Mesendoderm (in vitro differentiated cells): Measurements from ENCODE around the gene KCNC2.

Experiments used
- DNase-seq: peaks from one replicate; pipeline ENCODE4 v3.0.0; 2013
- H2AK5ac ChIP-seq: 2 replicates; pipeline ENCODE4 v1.6.1; 2013; ENCODE audit warnings: low read length, inconsistent platforms
- H2BK120ac ChIP-seq: 2 replicates; pipeline ENCODE4 v1.6.1; 2013; ENCODE audit warnings: low read depth, mild to moderate bottlenecking, low read length, moderate library complexity, mixed read lengths
- H2BK15ac ChIP-seq: replicated peaks from 2 replicates; pipeline ENCODE4 v1.6.1; 2013; ENCODE audit warnings: low read depth, mild to moderate bottlenecking, moderate library complexity
- H2BK5ac ChIP-seq: 2 replicates; pipeline ENCODE4 v1.6.1; 2013; ENCODE audit warnings: low read length, inconsistent platforms
- H3K18ac ChIP-seq: 2 replicates; pipeline ENCODE4 v1.6.1; 2013; ENCODE audit warnings: mild to moderate bottlenecking, low read length, mixed read lengths
- H3K23ac ChIP-seq: one replicate; pipeline ENCODE4 v1.6.1; 2013; ENCODE audit warnings: low read length
- H3K27ac ChIP-seq: 2 replicates; pipeline ENCODE4 v1.5.1; 2013; ENCODE audit warnings: low read depth, mild to moderate bottlenecking, inconsistent platforms, low read length, moderate library complexity
- H3K27me3 ChIP-seq: 2 replicates; pipeline ENCODE4 v1.6.1; 2013; ENCODE audit warnings: low read length, control low read depth, mild to moderate bottlenecking, inconsistent platforms; ENCODE audit not compliant: insufficient read depth, poor library complexity
- H3K36me3 ChIP-seq: 2 replicates; pipeline ENCODE4 v1.6.1; 2013; ENCODE audit warnings: low read length, inconsistent platforms; ENCODE audit not compliant: control insufficient read depth, insufficient read depth
- H3K4ac ChIP-seq: one replicate; pipeline ENCODE4 v1.6.1; 2013; ENCODE audit warnings: low read depth, mild to moderate bottlenecking, low read length, moderate library complexity
- H3K4me1 ChIP-seq: 2 replicates; pipeline ENCODE4 v1.6.1; 2013; ENCODE audit warnings: low read depth, low read length, inconsistent platforms; ENCODE audit not compliant: control insufficient read depth
- H3K4me2 ChIP-seq: 2 replicates; pipeline ENCODE4 v1.6.1; 2013; ENCODE audit warnings: low read length
- H3K4me3 ChIP-seq: 2 replicates; pipeline ENCODE4 v1.5.1; 2013; ENCODE audit warnings: mild to moderate bottlenecking, low read length
- H3K56ac ChIP-seq: one replicate; pipeline ENCODE4 v1.6.1; 2013; ENCODE audit warnings: low read length
- H3K79me1 ChIP-seq: 2 replicates; pipeline ENCODE4 v1.6.1; 2013; ENCODE audit warnings: low read length, inconsistent platforms
- H3K79me2 ChIP-seq: 2 replicates; pipeline ENCODE4 v1.6.1; 2013; ENCODE audit warnings: mild to moderate bottlenecking, low read length; ENCODE audit not compliant: control insufficient read depth, insufficient read depth
- H3K9ac ChIP-seq: 2 replicates; pipeline ENCODE4 v1.6.1; 2013; ENCODE audit warnings: low read length, inconsistent platforms
- H4K5ac ChIP-seq: one replicate; pipeline ENCODE4 v1.6.1; 2013; ENCODE audit warnings: low read length
- H4K8ac ChIP-seq: one replicate; pipeline ENCODE4 v1.6.1; 2013; ENCODE audit warnings: low read depth, mild to moderate bottlenecking, control low read depth, low read length, moderate library complexity
- WGBS: extraction: QIAGEN DNeasy Blood & Tissue Kit; methylation state at CpG from one replicate; pipeline ENCODE4 v1.1.7; 2013; ENCODE audit warnings: low lambda C conversion rate, missing lambda C conversion rate; ENCODE audit not compliant: insufficient coverage; ENCODE audit errors: extremely low coverage; 5-methylcytosine and 5-hydroxymethylcytosine counted together

Gene KCNC2

DNA sequence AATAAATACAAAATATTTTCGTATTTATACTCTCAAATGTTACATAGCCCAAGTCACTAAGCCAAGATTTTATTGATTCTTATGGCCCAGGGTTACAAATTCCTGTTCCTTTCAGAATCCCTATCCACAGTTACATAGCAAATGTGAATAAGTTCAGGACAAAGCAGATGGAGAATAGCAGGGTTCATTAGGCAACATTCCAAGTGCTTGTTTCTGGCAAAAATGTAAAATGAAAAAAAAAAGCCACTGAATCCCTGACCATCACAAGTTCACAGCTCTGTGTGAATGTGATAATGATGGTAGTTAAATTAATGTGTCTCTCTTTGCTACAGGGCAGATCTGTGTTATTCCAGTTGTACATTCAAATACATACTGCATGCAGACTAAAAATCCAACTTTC, 74.6 kb downstream of the KCNC2 start:
- 100% methylated on average over 1 of the region's 1 CpG for WGBS

DNA sequence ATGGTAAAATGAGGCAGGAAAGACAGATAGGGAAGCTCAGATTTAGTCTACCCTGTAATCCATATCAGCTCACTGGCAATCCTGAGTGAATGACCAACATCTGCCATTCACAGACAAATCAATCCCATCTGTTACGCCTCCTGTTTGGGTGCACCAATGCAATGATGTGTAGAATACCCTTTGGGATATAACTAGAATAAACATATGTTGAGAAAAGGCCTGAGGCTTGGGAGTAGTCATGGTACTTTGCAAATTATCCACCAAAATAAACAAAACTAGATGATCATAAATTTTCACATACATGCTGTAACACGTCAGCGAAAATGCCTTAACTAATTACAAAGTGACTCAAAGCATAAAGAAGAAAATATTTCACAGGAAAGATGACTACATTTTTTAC, 78.8 kb downstream of the KCNC2 start:
- Histone ChIP-seq H3K36me3 (no peaks in the 10 kb centered on the region), H3K4ac (no peak overlapping the region), H3K4me3 (no peak overlapping the region), H3K9ac (no peak overlapping the region), H3K56ac (no peak overlapping the region), H3K23ac (no peak overlapping the region), H3K79me1 (no peaks in the 10 kb centered on the region), H3K18ac (no peak overlapping the region), H3K4me1 (no peaks in the 10 kb centered on the region), H4K5ac (no peak overlapping the region), H2AK5ac (no peak overlapping the region), H3K27ac (no peak overlapping the region), H2BK15ac (no peak overlapping the region), H2BK120ac (no peak overlapping the region), H3K27me3 (no peaks in the 10 kb centered on the region), H3K4me2 (no peak overlapping the region), H3K79me2 (no peaks in the 10 kb centered on the region), H2BK5ac (no peak overlapping the region), H4K8ac (no peak overlapping the region)
- DNase-seq, result no peak
- no CpG with 5 or more reads among the region's 3 CpGs for WGBS

More for the DNA sequence above, 74.6 kb downstream of the KCNC2 start:
- Histone ChIP-seq H4K5ac (no peak overlapping the region), H2AK5ac (no peak overlapping the region), H3K56ac (no peak overlapping the region), H3K27ac (no peak overlapping the region), H3K4me3 (no peak overlapping the region), H4K8ac (no peak overlapping the region), H3K18ac (no peak overlapping the region), H3K4ac (no peak overlapping the region), H2BK15ac (no peak overlapping the region), H3K4me1 (no peaks in the 10 kb centered on the region), H3K79me1 (no peaks in the 10 kb centered on the region), H3K23ac (no peak overlapping the region), H3K4me2 (no peak overlapping the region), H3K36me3 (no peaks in the 10 kb centered on the region), H3K79me2 (no peaks in the 10 kb centered on the region), H3K27me3 (no peaks in the 10 kb centered on the region), H2BK5ac (no peak overlapping the region), H3K9ac (no peak overlapping the region), H2BK120ac (no peak overlapping the region)
- DNase-seq, result no peak

GRCh38 chr12:75129275-75129674, 80.4 kb downstream of the KCNC2 start:
- H3K23ac ChIP-seq, result no peak overlapping the region
- no CpG with 5 or more reads among the region's 2 CpGs for WGBS

GRCh38 chr12:75121036-75121705, 88.5 kb downstream of the KCNC2 start:
- no peak overlapping the region for H4K8ac ChIP-seq
- no peak overlapping the region for H3K27ac ChIP-seq
- no peak overlapping the region for H2BK15ac ChIP-seq
- no peaks in the 10 kb centered on the region for H3K79me1 ChIP-seq
- H2AK5ac ChIP-seq, result no peak overlapping the region
- H3K4ac ChIP-seq, result no peak overlapping the region
- H3K18ac ChIP-seq, result no peak overlapping the region
- H3K4me1 ChIP-seq, result no peaks in the 10 kb centered on the region
- H3K27me3 ChIP-seq, result no peaks in the 10 kb centered on the region
- H3K36me3 ChIP-seq, result no peaks in the 10 kb centered on the region
- H2BK120ac ChIP-seq, result no peak overlapping the region
- no peak overlapping the region for H3K4me2 ChIP-seq
- no peak overlapping the region for H3K56ac ChIP-seq
- no peak overlapping the region for H4K5ac ChIP-seq
- no peaks in the 10 kb centered on the region for H3K79me2 ChIP-seq
- H3K9ac ChIP-seq, result no peak overlapping the region
- H3K23ac ChIP-seq, result no peak overlapping the region
- DNase-seq, result no peak
- WGBS, result no CpG with 5 or more reads among the region's 2 CpGs
- no peak overlapping the region for H3K4me3 ChIP-seq
- no peak overlapping the region for H2BK5ac ChIP-seq

More at GRCh38 chr12:75129275-75129674, 80.4 kb downstream of the KCNC2 start:
- H2BK15ac ChIP-seq, result no peak overlapping the region
- H3K36me3 ChIP-seq, result no peaks in the 10 kb centered on the region
- no peak overlapping the region for H3K18ac ChIP-seq
- H3K79me1 ChIP-seq, result no peaks in the 10 kb centered on the region
- H3K27me3 ChIP-seq, result no peaks in the 10 kb centered on the region
- H4K5ac ChIP-seq, result no peak overlapping the region
- no peak overlapping the region for H2BK120ac ChIP-seq
- H3K4me3 ChIP-seq, result no peak overlapping the region
- H3K4me1 ChIP-seq, result no peaks in the 10 kb centered on the region
- no peak overlapping the region for H3K4me2 ChIP-seq
- H2AK5ac ChIP-seq, result no peak overlapping the region
- H3K4ac ChIP-seq, result no peak overlapping the region
- H2BK5ac ChIP-seq, result no peak overlapping the region
- H4K8ac ChIP-seq, result no peak overlapping the region
- no peak overlapping the region for H3K9ac ChIP-seq
- no peak for DNase-seq
- H3K27ac ChIP-seq, result no peak overlapping the region
- H3K79me2 ChIP-seq, result no peaks in the 10 kb centered on the region
- no peak overlapping the region for H3K56ac ChIP-seq

- no CpG with 5 or more reads among the region's 1 CpG for WGBS
- H3K23ac ChIP-seq, result no peak overlapping the region
- no peak overlapping the region for H3K4me2 ChIP-seq
- H3K27me3 ChIP-seq, result no peaks in the 10 kb centered on the region
- DNase-seq, result no peak
- no peak overlapping the region for H4K8ac ChIP-seq
- no peak overlapping the region for H3K4me3 ChIP-seq
- no peaks in the 10 kb centered on the region for H3K36me3 ChIP-seq
- no peak overlapping the region for H2BK15ac ChIP-seq
- no peak overlapping the region for H3K18ac ChIP-seq
- H2BK120ac ChIP-seq, result no peak overlapping the region
- H2BK5ac ChIP-seq, result no peak overlapping the region
- H3K4ac ChIP-seq, result no peak overlapping the region
- no peak overlapping the region for H3K9ac ChIP-seq
- no peaks in the 10 kb centered on the region for H3K79me1 ChIP-seq
- no peak overlapping the region for H4K5ac ChIP-seq
- no peak overlapping the region for H2AK5ac ChIP-seq
- H3K56ac ChIP-seq, result no peak overlapping the region
- no peaks in the 10 kb centered on the region for H3K4me1 ChIP-seq
- no peaks in the 10 kb centered on the region for H3K79me2 ChIP-seq
- no peak overlapping the region for H3K27ac ChIP-seq
These were observed 89.3 kb downstream of the KCNC2 start for GRCh38 chr12:75120311-75120711.

DNA sequence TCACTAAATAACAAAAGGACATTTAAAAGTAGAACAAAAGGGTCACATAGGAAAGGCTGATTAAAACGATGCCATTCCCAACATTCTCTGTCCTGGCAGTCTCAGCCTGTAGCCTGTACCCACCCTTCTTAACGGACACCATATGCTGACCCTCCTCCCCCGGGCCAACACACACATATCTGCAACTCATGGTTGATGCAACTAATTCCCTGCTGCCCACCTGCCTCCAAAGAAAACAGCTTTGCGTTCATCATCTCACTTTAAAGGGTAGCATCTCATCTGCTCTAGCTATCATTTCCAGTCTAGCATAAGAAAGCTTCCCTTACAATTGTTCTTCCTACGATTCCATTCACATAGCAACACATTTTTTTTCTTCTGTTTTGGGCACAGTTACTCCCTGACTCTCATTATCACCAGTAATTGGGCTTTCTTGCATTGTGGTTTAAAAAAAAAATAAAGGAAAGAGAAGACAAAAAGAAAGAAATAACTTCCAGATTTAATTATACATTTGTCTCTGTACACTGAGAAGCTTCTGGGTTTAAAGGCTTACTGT, 92.9 kb downstream of the KCNC2 start:
- Histone ChIP-seq H3K4me3 (no peak overlapping the region), H3K79me2 (no peaks in the 10 kb centered on the region), H3K27ac (no peak overlapping the region), H2BK5ac (no peak overlapping the region), H3K23ac (no peak overlapping the region), H3K4ac (no peak overlapping the region), H2BK120ac (no peak overlapping the region), H3K4me2 (no peak overlapping the region), H3K18ac (no peak overlapping the region), H2AK5ac (no peak overlapping the region), H4K5ac (no peak overlapping the region), H3K4me1 (no peaks in the 10 kb centered on the region), H2BK15ac (no peak overlapping the region), H3K27me3 (no peaks in the 10 kb centered on the region), H3K56ac (no peak overlapping the region), H3K79me1 (no peaks in the 10 kb centered on the region), H4K8ac (no peak overlapping the region), H3K36me3 (no peaks in the 10 kb centered on the region), H3K9ac (no peak overlapping the region)
- DNase-seq, result no peak
- no CpG with 5 or more reads among the region's 5 CpGs for WGBS
